ENCODE data around the gene ANLN.

ANLN gene

DNA sequence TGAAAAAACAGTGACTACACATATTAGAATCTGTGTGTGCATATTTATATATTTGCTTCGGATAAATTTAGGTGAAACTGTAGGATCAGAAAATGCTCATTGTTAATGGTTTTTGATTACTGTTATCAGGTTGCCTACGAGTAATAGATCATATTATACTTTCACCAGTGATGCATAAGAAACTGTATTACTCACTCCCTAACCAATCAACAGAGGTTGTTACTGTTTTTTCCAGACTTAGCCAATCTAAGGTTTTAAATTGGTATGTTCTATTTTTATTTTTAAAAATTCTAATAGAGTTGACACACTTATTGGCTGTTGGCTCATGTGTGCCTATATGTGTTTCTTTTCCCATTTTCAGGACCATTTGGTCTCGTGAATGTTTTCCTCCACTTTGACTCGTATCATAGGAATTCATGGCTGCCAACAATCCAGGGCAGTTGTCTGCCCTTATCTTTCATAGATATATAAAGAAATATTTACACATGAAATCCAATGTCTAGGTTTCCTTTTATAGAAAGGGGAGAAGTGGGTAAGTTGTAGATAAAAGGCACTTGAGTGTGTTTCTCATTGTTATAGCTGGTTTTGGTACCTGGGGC is 59.2 kb downstream of the ANLN start:
- no peak for TF ChIP-seq CTCF (IDR thresholded peaks at IDR 0.05)

DNA sequence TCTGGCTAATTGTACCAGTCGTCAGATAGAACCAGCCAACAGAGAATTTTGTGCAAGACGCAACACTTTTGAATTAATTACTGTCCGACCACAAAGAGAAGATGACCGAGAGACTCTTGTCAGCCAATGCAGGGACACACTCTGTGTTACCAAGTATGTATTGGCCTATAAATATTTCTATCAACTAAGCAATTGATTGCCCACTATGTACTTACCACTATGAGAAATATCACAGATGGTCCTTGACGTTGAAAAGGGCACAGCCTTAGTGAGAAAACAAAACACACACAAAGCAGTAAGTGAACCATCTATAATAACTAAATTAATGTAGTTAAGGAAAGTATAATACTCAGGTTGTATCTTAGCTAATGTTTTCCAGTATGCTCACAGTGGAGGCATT is 60.0 kb downstream of the ANLN start:
- TF ChIP-seq CTCF (IDR thresholded peaks at IDR 0.05) = no peak

GRCh38 chr7:36453769-36454168 is 64.1 kb downstream of the ANLN start:
- TF ChIP-seq CTCF (IDR thresholded peaks at IDR 0.05) = no peak

GRCh38 chr7:36455646-36456045 is 66.0 kb downstream of the ANLN start:
- TF ChIP-seq CTCF (IDR thresholded peaks at IDR 0.05) = no peak

DNA sequence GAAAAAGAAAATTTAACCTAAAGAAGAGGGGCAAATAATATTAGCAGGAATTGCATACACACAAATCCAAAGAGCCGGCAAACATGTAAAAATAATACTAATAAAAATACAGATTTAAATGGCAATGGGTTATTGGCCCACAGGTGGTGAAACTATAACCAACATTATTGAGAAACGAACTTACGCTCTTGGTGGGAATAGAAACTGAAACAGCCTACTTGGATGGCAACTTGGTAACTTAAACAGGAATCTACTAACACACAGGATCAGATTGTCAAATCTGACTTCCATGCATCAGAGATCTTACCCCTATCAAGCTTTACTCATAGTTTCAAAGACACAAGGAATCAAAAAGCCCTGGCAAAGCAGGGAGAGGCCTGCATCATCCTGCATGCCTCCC is 66.5 kb downstream of the ANLN start:
- TF ChIP-seq CTCF (IDR thresholded peaks at IDR 0.05) = no peak

DNA sequence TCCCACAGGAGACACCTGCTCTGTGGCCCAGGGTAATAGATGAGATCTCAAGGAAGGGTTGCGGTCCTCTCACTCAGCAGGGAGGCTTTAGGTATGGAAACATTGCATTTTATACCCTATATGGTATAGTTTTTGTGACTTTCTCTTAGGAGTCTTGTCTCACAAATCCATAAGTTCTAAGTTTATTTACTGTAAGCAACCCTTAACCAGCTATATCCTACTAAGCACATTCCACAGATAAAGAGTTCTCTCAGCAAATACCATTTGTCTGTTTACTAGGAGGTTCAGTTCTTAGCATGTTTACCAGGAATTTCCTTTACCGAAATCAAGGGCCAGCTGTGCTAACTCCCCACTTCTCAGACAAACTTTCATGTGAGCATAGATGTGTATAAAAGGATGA is 66.9 kb downstream of the ANLN start:
- TF ChIP-seq CTCF (IDR thresholded peaks at IDR 0.05) = no peak

GRCh38 chr7:36459236-36459960 is 69.7 kb downstream of the ANLN start:
- TF ChIP-seq CTCF (IDR thresholded peaks at IDR 0.05) = no peak

All from LNCAP (cell line).